22Rv1 (cell line): ENCODE measurements around the gene EIF4A3.

Experiments used
- ZFX ChIP-seq: fragments of 450-650 bp; IDR thresholded peaks from 2 replicates; pipeline ENCODE4 v1.6.1; 2017; ENCODE audit warnings: antibody characterized with exemption, borderline replicate concordance
- TF ChIP-seq, protein P1 (sequence below): fragments of 450-650 bp; IDR thresholded peaks from 2 replicates; pipeline ENCODE4 v1.5.1; 2017; ENCODE audit warnings: mild to moderate bottlenecking

DNA sequence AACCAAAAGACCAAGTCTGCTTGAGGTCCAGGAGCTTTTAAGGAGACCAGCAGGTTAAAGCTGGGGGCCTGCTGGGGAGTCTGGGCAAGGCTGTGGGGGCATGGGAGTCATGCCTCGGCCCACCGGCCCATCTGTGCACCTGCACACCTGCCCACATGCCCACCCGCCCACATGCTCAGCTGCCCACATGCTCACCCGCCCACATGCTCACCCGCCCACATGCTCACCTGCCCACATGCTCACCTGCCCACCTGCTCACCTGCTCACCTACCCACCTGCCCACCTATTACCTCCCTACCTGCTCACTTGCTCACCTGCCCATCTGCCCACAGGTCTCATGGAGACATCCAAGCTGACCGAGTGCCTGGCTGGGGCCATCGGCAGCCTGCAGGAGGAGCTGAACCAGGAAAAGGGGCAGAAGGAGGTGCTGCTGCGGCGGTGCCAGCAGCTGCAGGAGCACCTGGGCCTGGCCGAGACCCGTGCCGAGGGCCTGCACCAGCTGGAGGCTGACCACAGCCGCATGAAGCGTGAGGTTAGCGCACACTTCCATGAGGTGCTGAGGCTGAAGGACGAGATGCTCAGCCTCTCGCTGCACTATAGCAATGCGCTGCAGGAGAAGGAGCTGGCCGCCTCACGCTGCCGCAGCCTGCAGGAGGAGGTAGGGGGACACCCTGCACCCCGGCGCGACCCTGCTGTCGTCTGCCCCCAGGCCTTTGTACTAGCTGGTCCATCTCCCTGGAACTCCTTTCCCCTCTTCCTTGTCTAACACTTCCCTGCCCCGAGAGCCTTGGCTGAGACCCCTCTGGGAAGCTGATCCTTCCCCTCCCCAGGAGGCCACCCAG is 36.9 kb upstream of the EIF4A3 start:
- TF ChIP-seq, protein P1, sequence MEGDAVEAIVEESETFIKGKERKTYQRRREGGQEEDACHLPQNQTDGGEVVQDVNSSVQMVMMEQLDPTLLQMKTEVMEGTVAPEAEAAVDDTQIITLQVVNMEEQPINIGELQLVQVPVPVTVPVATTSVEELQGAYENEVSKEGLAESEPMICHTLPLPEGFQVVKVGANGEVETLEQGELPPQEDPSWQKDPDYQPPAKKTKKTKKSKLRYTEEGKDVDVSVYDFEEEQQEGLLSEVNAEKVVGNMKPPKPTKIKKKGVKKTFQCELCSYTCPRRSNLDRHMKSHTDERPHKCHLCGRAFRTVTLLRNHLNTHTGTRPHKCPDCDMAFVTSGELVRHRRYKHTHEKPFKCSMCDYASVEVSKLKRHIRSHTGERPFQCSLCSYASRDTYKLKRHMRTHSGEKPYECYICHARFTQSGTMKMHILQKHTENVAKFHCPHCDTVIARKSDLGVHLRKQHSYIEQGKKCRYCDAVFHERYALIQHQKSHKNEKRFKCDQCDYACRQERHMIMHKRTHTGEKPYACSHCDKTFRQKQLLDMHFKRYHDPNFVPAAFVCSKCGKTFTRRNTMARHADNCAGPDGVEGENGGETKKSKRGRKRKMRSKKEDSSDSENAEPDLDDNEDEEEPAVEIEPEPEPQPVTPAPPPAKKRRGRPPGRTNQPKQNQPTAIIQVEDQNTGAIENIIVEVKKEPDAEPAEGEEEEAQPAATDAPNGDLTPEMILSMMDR = no peak
- no peak for TF ChIP-seq ZFX
